Right renal pelvis (tissue), 4 donors: ENCODE data around the gene IGFLR1. TPM values are rescaled to one million over a fixed set of nuclear protein-coding genes. Genes with fewer than 3 reads are reported as not detected.
"Not testable (repeated sequence)": the region's sequence is repeated elsewhere in the genome, so short reads cannot be mapped to it uniquely, and the experiment has no call there.

Source experiments
- DNase-seq, 4 donors: peaks; one replicate each; pipeline ENCODE4 v3.0.0-alpha.2; 2013; ENCODE audit warnings: low read depth in 4 of 4, low spot score in 3 of 4, missing footprints in 1 of 4
- polyA plus RNA-seq, 4 donors: library from polyadenylated mRNA; unstranded; fragments of 120-200 nt; gene quantifications; one replicate each; pipeline ENCODE4 v1.2.1, GENCODE V29; 2013; ENCODE audit not compliant: insufficient read length in 4 of 4

Gene IGFLR1
- polyA plus RNA-seq, 4 donors = 2.1 to 4.0 (median 2.9) TPM

GRCh38 chr19:35727053-35727955 lies 14.9 kb downstream of the IGFLR1 start:
- no peak for DNase-seq

- DNase-seq = no peak
Observed at GRCh38 chr19:35725216-35725861, 16.9 kb downstream of the IGFLR1 start.

DNA sequence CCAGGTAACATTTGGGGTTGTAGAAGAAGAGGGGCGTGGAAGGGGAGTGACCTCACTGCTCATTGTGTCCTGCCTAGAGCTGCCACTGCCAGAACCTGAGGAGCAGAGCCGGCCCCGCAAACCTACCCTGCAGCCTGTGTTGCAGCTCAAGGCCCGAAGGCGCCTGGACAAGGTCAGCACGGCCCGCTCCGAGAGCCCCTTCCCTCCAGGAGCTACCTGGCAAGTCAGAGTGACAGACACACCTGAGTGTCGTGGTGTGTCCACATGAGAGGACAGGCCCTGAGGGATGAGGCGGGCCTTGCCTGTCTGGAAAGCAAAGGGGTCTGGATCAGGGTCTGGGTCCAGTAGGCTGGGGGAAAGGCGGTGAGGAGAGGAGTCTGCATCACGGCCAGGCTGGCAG lies 17.7 kb downstream of the IGFLR1 start:
- no peak for DNase-seq

DNA sequence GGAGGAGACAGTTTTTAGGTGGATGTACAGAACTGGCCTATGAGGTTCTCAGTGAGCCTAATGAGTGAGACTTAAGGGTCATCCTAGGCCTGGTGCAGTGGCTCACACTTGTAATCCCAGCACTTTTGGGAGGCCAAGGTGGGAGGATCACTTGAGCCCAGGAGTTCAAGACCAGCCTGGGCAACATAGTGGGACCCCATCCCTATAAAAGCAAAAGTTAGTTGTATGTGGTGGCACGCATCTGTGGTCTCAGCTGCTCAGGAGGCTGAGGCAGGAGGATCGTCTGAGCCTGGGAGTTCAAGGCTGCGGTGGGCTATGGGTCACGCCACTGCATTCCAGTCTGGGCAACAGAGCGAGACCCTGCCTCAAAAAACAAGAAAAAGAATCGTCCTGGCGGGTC lies 18.1 kb downstream of the IGFLR1 start:
- not testable (repeated sequence) for DNase-seq

GRCh38 chr19:35723671-35724070 lies 18.6 kb downstream of the IGFLR1 start:
- DNase-seq = no peak

DNA sequence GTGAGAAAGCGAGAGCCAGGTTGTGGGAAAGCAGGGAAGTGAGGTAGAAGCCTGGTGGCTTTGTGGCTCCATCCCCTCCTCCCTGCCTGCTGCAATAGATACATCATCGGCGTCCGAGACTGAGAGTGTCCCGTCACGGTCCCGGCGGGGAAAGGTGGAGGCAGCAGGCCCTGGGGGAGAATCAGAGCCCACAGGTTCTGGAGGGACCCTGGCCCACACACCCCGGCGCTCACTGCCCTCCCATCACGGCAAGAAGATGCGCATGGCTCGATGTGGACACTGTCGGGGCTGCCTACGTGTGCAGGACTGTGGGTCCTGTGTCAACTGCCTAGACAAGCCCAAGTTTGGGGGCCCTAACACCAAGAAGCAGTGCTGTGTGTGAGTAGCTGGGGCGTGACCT lies 19.4 kb downstream of the IGFLR1 start:
- no peak for DNase-seq

DNA sequence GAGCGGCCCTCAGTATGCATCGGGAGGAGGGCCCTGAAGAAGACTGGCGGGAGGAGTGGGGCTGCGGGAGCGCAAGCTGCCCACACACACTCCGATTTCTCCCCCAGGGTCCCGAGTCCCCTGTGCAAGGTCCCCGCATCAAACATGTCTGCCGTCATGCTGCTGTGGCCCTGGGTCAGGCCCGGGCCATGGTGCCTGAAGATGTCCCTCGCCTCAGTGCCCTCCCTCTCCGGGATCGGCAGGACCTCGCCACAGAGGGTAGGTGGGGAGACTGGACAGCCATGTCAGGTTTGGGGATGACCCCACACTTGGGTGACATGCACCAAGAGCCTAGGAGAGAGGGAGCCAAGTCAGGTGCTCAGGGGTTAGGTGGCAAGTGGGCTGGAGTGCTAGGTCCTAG lies 19.8 kb downstream of the IGFLR1 start:
- DNase-seq = no peak

DNA sequence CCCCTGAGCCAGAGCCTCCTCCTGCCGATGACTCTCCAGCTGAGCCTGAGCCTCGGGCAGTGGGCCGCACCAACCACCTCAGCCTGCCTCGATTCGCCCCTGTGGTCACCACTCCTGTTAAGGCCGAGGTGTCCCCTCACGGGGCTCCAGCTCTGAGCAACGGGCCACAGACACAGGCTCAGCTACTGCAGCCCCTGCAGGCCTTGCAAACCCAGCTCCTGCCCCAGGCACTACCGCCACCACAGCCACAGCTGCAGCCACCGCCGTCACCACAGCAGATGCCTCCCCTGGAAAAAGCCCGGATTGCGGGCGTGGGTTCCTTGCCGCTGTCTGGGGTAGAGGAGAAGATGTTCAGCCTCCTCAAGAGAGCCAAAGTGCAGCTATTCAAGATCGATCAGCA lies 20.9 kb downstream of the IGFLR1 start:
- no peak for DNase-seq

GRCh38 chr19:35720648-35721047 lies 21.6 kb downstream of the IGFLR1 start:
- no peak for DNase-seq

- DNase-seq = no peak
Observed at GRCh38 chr19:35720163-35720524, 22.1 kb downstream of the IGFLR1 start.

DNA sequence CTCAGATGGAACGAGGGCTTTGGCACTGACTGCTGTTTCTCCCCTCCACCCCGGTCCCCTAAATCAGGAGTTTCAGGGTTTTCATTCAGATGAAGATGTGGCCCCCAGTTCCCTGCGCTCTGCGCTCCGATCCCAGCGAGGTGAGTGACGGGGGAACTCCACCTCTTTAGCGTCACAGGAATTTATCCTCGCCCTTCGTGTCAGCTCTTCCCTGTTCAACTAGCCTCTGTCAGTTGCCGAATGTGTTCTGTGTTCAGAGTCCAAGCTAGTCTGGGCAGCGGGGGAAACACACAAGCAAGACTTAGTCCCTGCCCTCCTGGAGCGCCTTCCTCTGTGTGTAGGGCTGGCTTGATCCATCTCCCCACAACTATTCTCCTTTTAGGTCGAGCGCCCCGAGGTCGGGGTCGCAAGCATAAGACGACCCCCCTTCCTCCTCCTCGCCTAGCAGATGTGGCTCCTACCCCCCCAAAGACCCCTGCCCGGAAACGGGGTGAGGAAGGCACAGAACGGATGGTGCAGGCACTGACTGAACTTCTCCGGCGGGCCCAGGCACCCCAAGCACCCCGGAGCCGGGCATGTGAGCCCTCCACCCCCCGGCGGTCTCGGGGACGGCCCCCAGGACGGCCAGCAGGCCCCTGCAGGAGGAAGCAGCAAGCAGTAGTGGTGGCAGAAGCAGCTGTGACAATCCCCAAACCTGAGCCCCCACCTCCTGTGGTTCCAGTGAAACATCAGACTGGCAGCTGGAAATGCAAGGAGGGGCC lies 22.7 kb downstream of the IGFLR1 start:
- DNase-seq = no peak

DNA sequence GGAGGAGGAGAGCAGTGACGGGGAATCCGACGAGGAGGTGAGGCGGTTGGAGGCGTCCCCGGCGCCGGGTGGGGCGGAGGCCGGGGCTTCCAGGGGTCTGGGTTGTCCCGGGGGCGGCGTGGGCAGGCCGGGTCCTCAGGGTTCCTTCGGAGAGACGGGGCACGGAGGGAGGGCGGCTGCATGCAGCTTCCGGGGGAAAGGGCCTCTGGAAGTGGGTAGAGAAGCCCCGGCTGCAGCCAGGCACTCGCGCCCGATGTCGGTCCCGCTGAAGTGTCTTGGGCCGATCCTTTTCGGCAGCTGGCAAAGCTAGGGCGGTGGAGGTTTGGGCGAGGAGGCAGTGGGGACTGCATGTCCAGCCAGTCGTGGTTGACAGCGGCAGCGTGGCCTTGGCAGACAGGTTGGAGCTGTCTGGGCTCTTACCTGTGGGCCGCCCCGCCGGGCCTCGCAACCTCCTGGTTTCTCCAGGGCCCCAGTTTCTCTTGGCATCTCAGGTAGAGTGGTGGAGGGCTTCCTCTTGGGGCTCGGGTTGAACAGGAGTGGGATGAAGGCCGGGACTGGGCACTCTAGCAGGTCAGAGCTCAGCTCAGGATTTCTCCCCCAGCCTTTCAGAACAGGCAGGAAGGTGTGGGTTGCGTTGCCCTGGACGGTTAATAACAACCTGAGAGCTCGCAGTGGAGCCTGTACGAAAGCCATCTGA lies 23.8 kb downstream of the IGFLR1 start:
- no peak for DNase-seq

DNA sequence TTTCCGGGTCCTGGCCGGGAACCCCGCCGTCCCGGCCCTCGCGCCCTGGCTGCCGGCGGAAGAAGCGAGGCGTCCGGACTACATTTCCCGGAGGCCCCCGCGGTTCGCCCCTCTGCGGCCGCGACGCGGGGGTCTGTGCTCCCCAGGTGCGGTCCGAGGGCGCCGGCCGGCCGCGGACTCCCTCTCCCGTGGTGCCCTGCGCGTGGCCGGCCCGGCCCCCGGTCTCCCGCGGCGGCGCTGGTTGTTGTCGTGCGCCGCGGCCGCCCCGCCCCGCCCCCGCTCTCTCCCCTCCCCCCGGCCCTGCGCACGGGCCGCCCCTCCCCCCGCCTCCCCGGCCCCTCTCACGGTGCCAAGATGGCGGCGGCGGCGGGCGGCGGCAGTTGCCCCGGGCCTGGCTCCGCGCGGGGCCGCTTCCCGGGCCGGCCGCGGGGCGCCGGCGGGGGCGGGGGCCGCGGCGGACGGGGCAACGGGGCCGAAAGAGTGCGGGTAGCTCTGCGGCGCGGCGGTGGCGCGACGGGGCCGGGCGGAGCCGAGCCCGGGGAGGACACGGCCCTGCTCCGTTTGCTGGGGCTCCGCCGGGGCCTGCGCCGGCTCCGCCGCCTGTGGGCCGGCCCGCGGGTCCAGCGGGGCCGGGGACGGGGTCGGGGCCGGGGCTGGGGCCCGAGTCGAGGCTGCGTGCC lies 24.4 kb downstream of the IGFLR1 start, which contains the start of gene KMT2B:
KMT2B (plus strand) TSS at position 339 of the 680 bp plus-strand sequence; CDS start at position 355, 16 bp downstream.
- DNase-seq = no peak

DNA sequence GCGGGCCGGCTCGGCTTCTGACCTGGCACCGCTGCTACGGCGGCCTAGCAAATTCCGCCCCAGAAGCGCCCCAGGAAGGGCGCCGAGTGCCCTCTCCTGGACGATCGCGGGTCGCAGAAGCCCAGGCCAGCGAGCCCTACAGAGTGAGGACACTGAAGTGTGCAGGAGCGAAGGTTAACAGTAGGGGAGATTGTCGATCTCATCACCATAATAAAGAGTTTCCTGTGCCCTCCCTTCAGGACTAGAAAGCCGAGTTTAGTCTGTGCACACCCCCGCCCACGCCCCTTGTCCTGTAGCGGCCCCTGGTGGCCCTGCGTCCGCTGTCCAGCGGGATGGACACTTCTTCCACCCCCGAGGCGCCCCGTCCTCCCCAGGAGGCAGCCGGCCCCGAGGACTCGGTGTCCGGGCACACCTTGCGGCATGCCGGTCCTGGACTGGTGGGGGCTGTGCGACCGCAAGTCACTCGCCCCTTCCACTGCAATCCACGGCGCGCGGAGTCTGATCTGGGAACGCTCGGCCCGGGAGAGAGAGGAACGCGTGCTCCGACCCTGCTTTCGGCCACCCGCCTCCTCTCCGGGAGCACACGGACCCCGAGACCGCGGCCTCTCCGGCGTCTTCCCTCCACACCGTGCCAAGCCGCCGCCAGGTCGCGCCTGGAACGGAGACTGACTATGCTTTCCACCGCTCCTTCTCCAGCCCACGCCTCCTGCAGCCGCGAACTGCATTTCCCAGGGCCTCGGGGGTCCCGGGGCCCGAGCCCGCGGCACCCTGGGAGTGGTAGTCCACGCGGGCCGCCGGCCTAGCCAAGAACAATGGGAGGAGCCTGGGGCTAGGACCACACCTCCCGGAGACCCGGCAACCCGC lies 25.2 kb downstream of the IGFLR1 start:
- peak; percentile 87 to 93 (median 91) for DNase-seq

DNA sequence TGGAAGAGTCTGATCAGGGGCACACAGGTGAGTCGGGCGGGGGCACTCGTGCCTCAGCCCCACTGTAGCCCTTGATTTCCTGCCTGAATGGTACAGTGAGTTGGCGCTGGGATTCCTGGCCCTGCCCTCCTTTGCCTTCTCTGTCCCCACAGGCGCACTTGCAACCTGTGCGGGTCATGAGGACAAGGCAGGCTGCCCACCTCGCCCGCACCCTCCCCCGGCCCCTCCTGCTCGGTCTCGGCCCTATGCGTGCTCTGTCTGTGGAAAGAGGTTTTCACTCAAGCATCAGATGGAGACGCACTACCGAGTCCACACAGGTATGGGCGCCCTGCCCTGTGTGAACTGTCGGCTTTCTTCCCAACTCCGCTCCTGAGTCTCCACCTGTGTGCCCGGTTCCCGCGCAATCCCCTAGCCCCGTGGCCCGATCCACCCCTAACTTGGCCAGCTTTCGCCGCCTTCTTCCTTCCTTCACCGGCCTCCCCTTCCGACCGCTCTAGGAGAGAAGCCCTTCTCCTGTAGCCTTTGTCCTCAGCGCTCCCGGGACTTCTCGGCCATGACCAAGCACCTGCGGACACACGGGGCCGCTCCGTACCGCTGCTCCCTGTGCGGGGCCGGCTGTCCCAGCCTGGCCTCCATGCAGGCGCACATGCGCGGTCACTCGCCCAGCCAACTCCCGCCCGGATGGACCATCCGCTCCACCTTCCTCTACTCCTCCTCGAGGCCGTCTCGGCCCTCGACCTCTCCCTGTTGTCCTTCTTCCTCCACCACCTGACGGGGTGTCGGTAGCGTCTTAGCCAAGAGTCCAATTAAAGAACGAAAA lies 26.1 kb downstream of the IGFLR1 start:
- DNase-seq = peak in 1 of 4 donors; percentile 23

DNA sequence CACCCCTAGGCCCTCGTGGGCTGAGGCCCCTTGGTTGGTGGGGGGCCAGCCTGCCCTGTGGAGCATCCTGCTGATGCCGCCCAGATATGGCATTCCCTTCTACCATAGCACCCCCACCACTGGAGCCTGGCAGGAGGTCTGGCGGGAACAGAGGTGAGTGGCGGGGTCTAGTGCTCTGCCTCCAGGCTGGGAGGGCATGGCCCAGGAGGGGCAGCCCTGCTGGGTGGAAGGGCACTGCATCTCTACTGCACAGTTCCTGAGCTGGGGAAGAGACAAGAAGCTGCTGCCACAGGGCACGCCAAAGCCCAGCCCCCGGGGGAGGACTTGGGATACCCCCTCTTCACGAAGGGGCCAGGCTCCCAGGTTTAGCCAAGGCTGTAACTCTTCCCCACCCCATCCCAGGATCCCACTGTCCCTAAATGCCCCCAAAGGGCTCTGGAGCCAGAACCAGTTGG lies 26.9 kb downstream of the IGFLR1 start:
- DNase-seq = no peak

DNA sequence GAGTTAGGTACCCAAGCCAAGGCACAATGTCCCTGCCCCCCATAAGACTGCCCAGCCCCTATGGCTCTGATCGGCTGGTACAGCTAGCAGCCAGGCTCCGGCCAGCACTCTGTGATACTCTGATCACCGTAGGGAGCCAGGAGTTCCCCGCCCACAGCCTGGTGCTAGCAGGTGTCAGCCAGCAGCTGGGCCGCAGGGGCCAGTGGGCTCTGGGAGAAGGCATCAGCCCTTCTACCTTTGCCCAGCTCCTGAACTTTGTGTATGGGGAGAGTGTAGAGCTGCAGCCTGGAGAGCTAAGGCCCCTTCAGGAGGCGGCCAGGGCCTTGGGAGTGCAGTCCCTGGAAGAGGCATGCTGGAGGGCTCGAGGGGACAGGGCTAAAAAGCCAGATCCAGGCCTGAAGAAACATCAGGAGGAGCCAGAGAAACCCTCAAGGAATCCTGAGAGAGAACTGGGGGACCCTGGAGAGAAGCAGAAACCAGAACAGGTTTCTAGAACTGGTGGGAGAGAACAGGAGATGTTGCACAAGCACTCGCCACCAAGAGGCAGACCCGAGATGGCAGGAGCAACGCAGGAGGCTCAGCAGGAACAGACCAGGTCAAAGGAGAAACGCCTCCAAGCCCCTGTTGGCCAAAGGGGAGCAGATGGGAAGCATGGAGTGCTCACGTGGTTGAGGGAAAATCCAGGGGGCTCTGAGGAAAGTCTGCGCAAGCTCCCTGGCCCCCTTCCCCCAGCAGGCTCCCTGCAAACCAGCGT lies 27.5 kb downstream of the IGFLR1 start:
- DNase-seq = no peak
